ENCODE data around the gene SPACA6.

SPACA6 gene

GRCh38 chr19:51715850-51716249 is 22.7 kb downstream of the SPACA6 start:
- no peak overlapping the region for H3K27ac ChIP-seq (ENCODE audit: low read length)
- H3K4me3 ChIP-seq (ENCODE audit: low read length) = no peak overlapping the region
- H3K36me3 ChIP-seq (ENCODE audit: control insufficient read depth, insufficient read depth, low read length) = peaks cover 2% of the 10 kb centered on the region; the same call in 1 of the 2 replicates
- WGBS (ENCODE audit: insufficient coverage, insufficient read length) = no CpG with 5 or more reads among the region's 3 CpGs
- H3K9me3 ChIP-seq (ENCODE audit: control insufficient read depth, insufficient read depth, low read length) = no peaks in the 10 kb centered on the region
- no peak for DNase-seq (ENCODE audit: low read depth, low spot score)
- peaks cover 10% of the 10 kb centered on the region for H3K27me3 ChIP-seq (ENCODE audit: control insufficient read depth, insufficient read depth, low read length)
- H3K4me1 ChIP-seq (ENCODE audit: control insufficient read depth, insufficient read depth, low read length) = 0 out of 2 replicates have a peak, but pooled peaks cover 2% of the 10 kb centered on the region

DNA sequence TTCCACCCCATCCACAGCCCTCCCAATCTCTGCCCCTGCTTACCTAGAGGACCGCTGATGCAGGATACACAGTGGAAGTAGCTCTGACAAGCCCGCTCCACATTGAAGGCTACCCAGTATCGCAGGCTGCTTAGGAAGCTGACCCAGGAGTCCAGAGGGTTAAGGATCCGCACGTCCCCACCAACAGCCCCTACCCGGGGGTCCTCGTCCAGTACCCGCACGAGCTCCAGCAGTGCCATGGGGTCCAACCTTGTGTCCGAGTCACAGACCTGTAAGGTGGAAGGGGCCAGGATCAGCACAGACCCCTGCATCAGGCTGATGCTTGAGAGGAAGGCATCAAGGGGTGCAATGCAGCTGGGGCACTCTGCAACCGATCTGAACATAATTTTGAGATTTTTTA is 23.8 kb downstream of the SPACA6 start:
- Histone ChIP-seq H3K9me3 (ENCODE audit: control insufficient read depth, insufficient read depth, low read length) (no peaks in the 10 kb centered on the region), H3K36me3 (ENCODE audit: control insufficient read depth, insufficient read depth, low read length) (peaks cover 2% of the 10 kb centered on the region; the same call in 1 of the 2 replicates), H3K27me3 (ENCODE audit: control insufficient read depth, insufficient read depth, low read length) (peaks cover 10% of the 10 kb centered on the region), H3K27ac (ENCODE audit: low read length) (no peak overlapping the region), H3K4me1 (ENCODE audit: control insufficient read depth, insufficient read depth, low read length) (0 out of 2 replicates have a peak, but pooled peaks cover 2% of the 10 kb centered on the region), H3K4me3 (ENCODE audit: low read length) (no peak overlapping the region)
- no peak for DNase-seq (ENCODE audit: low read depth, low spot score)
- no CpG with 5 or more reads among the region's 11 CpGs for WGBS (ENCODE audit: insufficient coverage, insufficient read length)

DNA sequence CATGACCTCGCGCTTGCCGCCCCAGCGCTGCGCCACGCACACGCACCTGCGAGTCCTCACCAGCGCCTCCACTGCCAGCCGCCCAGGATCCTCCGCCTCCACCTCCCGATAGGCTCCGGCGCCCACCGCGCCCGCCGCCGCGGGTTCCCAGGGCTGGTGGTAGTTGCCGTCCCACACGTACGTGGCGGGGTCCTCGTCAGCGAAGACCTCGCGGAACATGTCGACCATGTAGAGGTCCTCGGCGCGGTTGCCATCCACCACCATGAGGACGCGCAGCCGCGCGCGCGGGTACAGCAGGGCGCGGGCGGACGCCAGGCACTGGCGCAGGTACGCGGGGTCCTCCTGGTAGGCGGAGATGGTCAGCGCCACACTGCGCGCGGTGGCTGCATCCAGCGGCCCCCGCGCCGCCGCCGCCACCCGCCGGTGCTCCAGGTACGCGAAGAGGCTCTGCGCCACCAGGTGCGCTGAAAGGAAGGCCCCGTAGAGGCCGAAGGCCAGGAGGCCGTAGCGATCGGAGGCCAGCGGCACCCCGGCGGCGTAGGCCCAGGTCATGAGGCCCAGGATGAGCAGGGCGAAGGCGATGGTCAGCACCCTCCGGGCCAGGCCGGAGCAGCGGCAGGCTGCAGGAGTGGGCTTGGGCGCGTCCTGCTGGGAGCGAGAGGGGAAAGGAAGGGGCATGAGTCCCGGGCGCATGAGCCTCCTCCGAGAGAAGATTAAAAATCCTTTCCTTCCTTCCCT is 26.3 kb downstream of the SPACA6 start:
- H3K27me3 ChIP-seq (ENCODE audit: control insufficient read depth, insufficient read depth, low read length) = peaks cover 10% of the 10 kb centered on the region
- no peak overlapping the region for H3K27ac ChIP-seq (ENCODE audit: low read length)
- peaks cover 2% of the 10 kb centered on the region; the same call in 1 of the 2 replicates for H3K36me3 ChIP-seq (ENCODE audit: control insufficient read depth, insufficient read depth, low read length)
- H3K4me1 ChIP-seq (ENCODE audit: control insufficient read depth, insufficient read depth, low read length) = 0 out of 2 replicates have a peak, but pooled peaks cover 2% of the 10 kb centered on the region
- whole genome bisulfite sequencing (ENCODE audit: insufficient coverage, insufficient read length) = no CpG with 5 or more reads among the region's 83 CpGs
- H3K9me3 ChIP-seq (ENCODE audit: control insufficient read depth, insufficient read depth, low read length) = no peaks in the 10 kb centered on the region
- peak overlapping the region; percentile 93 for H3K4me3 ChIP-seq (ENCODE audit: low read length)
- no peak for DNase-seq (ENCODE audit: low read depth, low spot score)

DNA sequence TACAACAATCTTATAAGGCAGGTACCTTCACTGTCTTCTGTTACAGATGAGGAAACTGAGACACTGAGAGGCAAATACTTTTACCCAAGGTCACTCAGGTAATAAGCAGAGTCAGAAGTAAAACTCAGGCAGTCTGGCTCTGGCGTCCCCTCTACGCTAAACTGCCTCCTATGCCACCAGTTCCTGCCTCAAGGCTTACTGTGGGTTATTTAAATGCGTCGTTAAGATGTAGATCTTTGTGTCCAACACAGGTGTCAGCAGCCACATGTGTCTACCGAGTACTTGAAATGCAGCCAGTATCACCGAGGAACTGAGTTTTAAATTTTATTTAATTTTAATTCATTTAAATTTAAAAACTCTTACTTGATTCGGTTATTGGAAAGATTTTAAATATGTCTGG is 28.8 kb downstream of the SPACA6 start:
- H3K4me1 ChIP-seq (ENCODE audit: control insufficient read depth, insufficient read depth, low read length) = peaks cover 5% of the 10 kb centered on the region; the same call in 1 of the 2 replicates
- WGBS (ENCODE audit: insufficient coverage, insufficient read length) = no CpG with 5 or more reads among the region's 7 CpGs
- H3K36me3 ChIP-seq (ENCODE audit: control insufficient read depth, insufficient read depth, low read length) = peaks cover 2% of the 10 kb centered on the region; the same call in 1 of the 2 replicates
- H3K27me3 ChIP-seq (ENCODE audit: control insufficient read depth, insufficient read depth, low read length) = peaks cover 10% of the 10 kb centered on the region; the same call in 1 of the 2 replicates
- no peaks in the 10 kb centered on the region for H3K9me3 ChIP-seq (ENCODE audit: control insufficient read depth, insufficient read depth, low read length)
- no peak overlapping the region for H3K4me3 ChIP-seq (ENCODE audit: low read length)
- no peak for DNase-seq (ENCODE audit: low read depth, low spot score)
- H3K27ac ChIP-seq (ENCODE audit: low read length) = no peak overlapping the region

DNA sequence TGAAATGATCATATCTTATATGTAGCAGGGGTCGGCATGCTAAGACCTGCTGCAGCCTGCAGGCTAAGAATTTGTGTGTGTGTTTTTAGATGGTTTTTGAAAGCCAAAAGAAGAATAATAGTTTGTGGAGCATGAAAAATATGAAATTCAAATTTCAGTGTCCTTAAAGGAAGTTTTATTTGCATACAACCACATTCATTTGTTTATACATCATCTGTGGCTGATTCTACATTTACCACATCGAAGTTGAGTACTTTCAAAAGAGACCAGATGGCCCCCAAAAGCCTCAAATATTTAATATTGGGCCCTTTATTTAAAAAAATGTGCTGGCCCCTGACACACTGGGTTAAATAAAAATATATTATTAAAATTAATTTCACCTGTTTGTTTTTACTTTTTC is 29.4 kb downstream of the SPACA6 start:
- Histone ChIP-seq H3K4me1 (ENCODE audit: control insufficient read depth, insufficient read depth, low read length) (peaks cover 5% of the 10 kb centered on the region; the same call in 1 of the 2 replicates), H3K27ac (ENCODE audit: low read length) (no peak overlapping the region), H3K4me3 (ENCODE audit: low read length) (no peak overlapping the region), H3K36me3 (ENCODE audit: control insufficient read depth, insufficient read depth, low read length) (peaks cover 2% of the 10 kb centered on the region; the same call in 1 of the 2 replicates), H3K9me3 (ENCODE audit: control insufficient read depth, insufficient read depth, low read length) (no peaks in the 10 kb centered on the region), H3K27me3 (ENCODE audit: control insufficient read depth, insufficient read depth, low read length) (peaks cover 10% of the 10 kb centered on the region; the same call in 1 of the 2 replicates)
- WGBS (ENCODE audit: insufficient coverage, insufficient read length) = no CpG with 5 or more reads among the region's 2 CpGs
- DNase-seq (ENCODE audit: low read depth, low spot score) = no peak

GRCh38 chr19:51724543-51724942 is 31.4 kb downstream of the SPACA6 start:
- DNase-seq (ENCODE audit: low read depth, low spot score) = no peak
- Histone ChIP-seq H3K4me1 (ENCODE audit: control insufficient read depth, insufficient read depth, low read length) (peaks cover 3% of the 10 kb centered on the region; the same call in 1 of the 2 replicates), H3K36me3 (ENCODE audit: control insufficient read depth, insufficient read depth, low read length) (no peaks in the 10 kb centered on the region), H3K27ac (ENCODE audit: low read length) (no peak overlapping the region), H3K27me3 (ENCODE audit: control insufficient read depth, insufficient read depth, low read length) (no peaks in the 10 kb centered on the region; the same call in 1 of the 2 replicates), H3K4me3 (ENCODE audit: low read length) (no peak overlapping the region), H3K9me3 (ENCODE audit: control insufficient read depth, insufficient read depth, low read length) (no peaks in the 10 kb centered on the region)
- no CpG with 5 or more reads among the region's 15 CpGs for WGBS (ENCODE audit: insufficient coverage, insufficient read length)

DNA sequence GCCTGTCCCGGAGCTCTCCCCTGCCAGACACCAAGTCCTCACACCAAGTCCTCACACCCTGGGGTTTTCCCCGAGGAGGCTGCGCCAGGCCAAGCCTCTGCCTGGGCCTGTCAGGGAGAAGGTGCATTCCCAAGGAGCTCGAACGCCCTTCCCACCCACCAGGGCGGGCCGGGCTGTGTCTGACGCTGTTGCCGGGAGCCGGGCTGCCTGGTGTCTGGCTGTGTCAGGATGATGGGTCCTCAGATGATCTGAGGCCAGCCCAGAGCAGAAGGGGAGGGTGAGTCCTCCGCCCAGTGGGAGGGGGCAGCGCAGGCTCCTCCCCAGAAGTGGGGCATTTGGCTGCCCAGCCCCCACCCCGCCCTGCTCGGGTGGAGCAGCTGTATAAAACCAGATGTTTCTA is 32.9 kb downstream of the SPACA6 start:
- WGBS (ENCODE audit: insufficient coverage, insufficient read length) = no CpG with 5 or more reads among the region's 14 CpGs
- no peak for DNase-seq (ENCODE audit: low read depth, low spot score)
- Histone ChIP-seq H3K27ac (ENCODE audit: low read length) (no peak overlapping the region), H3K4me3 (ENCODE audit: low read length) (no peak overlapping the region), H3K4me1 (ENCODE audit: control insufficient read depth, insufficient read depth, low read length) (peaks cover 3% of the 10 kb centered on the region; the same call in 1 of the 2 replicates), H3K27me3 (ENCODE audit: control insufficient read depth, insufficient read depth, low read length) (no peaks in the 10 kb centered on the region), H3K36me3 (ENCODE audit: control insufficient read depth, insufficient read depth, low read length) (no peaks in the 10 kb centered on the region), H3K9me3 (ENCODE audit: control insufficient read depth, insufficient read depth, low read length) (no peaks in the 10 kb centered on the region; the same call in 1 of the 2 replicates)

GRCh38 chr19:51727349-51727880 is 34.3 kb downstream of the SPACA6 start:
- H3K4me1 ChIP-seq (ENCODE audit: control insufficient read depth, insufficient read depth, low read length) = peaks cover 3% of the 10 kb centered on the region; the same call in 1 of the 2 replicates
- WGBS (ENCODE audit: insufficient coverage, insufficient read length) = no CpG with 5 or more reads among the region's 7 CpGs
- DNase-seq (ENCODE audit: low read depth, low spot score) = no peak
- no peaks in the 10 kb centered on the region for H3K27me3 ChIP-seq (ENCODE audit: control insufficient read depth, insufficient read depth, low read length)
- H3K36me3 ChIP-seq (ENCODE audit: control insufficient read depth, insufficient read depth, low read length) = no peaks in the 10 kb centered on the region
- no peak overlapping the region for H3K4me3 ChIP-seq (ENCODE audit: low read length)
- no peaks in the 10 kb centered on the region; the same call in 1 of the 2 replicates for H3K9me3 ChIP-seq (ENCODE audit: control insufficient read depth, insufficient read depth, low read length)
- no peak overlapping the region for H3K27ac ChIP-seq (ENCODE audit: low read length)

- Histone ChIP-seq H3K27me3 (ENCODE audit: control insufficient read depth, insufficient read depth, low read length) (no peaks in the 10 kb centered on the region), H3K27ac (ENCODE audit: low read length) (no peak overlapping the region), H3K4me3 (ENCODE audit: low read length) (no peak overlapping the region), H3K9me3 (ENCODE audit: control insufficient read depth, insufficient read depth, low read length) (no peaks in the 10 kb centered on the region; the same call in 1 of the 2 replicates), H3K4me1 (ENCODE audit: control insufficient read depth, insufficient read depth, low read length) (peaks cover 3% of the 10 kb centered on the region; the same call in 1 of the 2 replicates), H3K36me3 (ENCODE audit: control insufficient read depth, insufficient read depth, low read length) (no peaks in the 10 kb centered on the region)
- no CpG with 5 or more reads among the region's 2 CpGs for WGBS (ENCODE audit: insufficient coverage, insufficient read length)
- DNase-seq (ENCODE audit: low read depth, low spot score) = no peak
These were observed 36.7 kb downstream of the SPACA6 start for GRCh38 chr19:51729781-51730180.

GRCh38 chr19:51733742-51734522 is 40.8 kb downstream of the SPACA6 start:
- H3K4me1 ChIP-seq (ENCODE audit: control insufficient read depth, insufficient read depth, low read length) = no peaks in the 10 kb centered on the region; the same call in 1 of the 2 replicates
- no peak overlapping the region for H3K27ac ChIP-seq (ENCODE audit: low read length)
- no peaks in the 10 kb centered on the region for H3K36me3 ChIP-seq (ENCODE audit: control insufficient read depth, insufficient read depth, low read length)
- WGBS (ENCODE audit: insufficient coverage, insufficient read length) = no CpG with 5 or more reads among the region's 7 CpGs
- H3K9me3 ChIP-seq (ENCODE audit: control insufficient read depth, insufficient read depth, low read length) = no peaks in the 10 kb centered on the region; the same call in 1 of the 2 replicates
- H3K27me3 ChIP-seq (ENCODE audit: control insufficient read depth, insufficient read depth, low read length) = no peaks in the 10 kb centered on the region; the same call in 1 of the 2 replicates
- DNase-seq (ENCODE audit: low read depth, low spot score) = no peak
- no peak overlapping the region for H3K4me3 ChIP-seq (ENCODE audit: low read length)
